Right ventricle myocardium superior (tissue), 1 donor: ENCODE results near the gene HMCN1. TPM values are rescaled to one million over a fixed set of nuclear protein-coding genes. Genes with fewer than 3 reads are reported as not detected.

Experiments used
- ATAC-seq: fragments of 200-7000 bp; cut with Tn5 transposase; one replicate; pipeline ENCODE4 v1.9.1; 2020; ENCODE audit warnings: mild to moderate bottlenecking; ENCODE audit not compliant: poor library complexity
- DNase-seq: peaks from one replicate; pipeline ENCODE4 v3.0.0-alpha.2; 2020
- intact Hi-C: fragments of 100-400 bp; cut with DNase I; formaldehyde crosslinking; loops from one replicate; pipeline ENCODE4 v1.11.2; 2022
- total RNA-seq: library from RNA; stranded (reverse); fragmentation: NEBNext Ultra II Directional; extraction: Animal tissue kit (Norgen Biotek cat#: 25700); gene quantifications from one replicate; pipeline ENCODE4 v1.2.1, GENCODE V29; 2021
- donor health status: DM: no; HTN: yes; CAD: no; lungs with severe emphysema.

HMCN1 gene
- total RNA-seq, 1 donor from 2014 or later = 5.7 TPM

GRCh38 chr1:185834371-185834905 is 100.2 kb downstream of the HMCN1 start:
- DNase-seq = no peak
- intact Hi-C loops = no loop called here
- ATAC-seq = no peak

DNA sequence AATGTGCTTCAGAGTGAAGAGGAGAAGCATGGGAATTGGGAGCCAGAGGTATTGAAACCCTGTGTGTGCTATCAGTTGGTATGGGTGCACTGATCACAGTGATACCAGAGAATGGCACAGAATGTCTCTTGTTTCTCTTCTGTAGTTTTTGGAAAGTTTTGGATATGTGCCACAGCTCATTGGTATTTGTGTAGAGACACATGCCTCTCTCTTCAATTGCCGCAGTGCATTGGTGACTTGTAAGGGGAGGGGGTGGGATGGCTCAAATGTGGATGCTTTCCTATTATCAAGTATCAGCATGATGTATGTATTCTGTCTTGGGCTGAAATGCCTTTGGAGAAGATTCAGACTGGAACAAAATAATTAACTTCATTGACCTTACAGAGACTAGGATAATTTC is 101.0 kb downstream of the HMCN1 start:
- ATAC-seq (no peak), DNase-seq (no peak)
- intact Hi-C loops = no loop called here

- no peak for ATAC-seq
- DNase-seq = no peak
- intact Hi-C loops = no loop called here
Measured at GRCh38 chr1:185837711-185838110, 103.5 kb downstream of the HMCN1 start.

- ATAC-seq (no peak), DNase-seq (no peak)
- intact Hi-C loops = no loop called here
Measured at GRCh38 chr1:185838111-185838510, 103.9 kb downstream of the HMCN1 start.

DNA sequence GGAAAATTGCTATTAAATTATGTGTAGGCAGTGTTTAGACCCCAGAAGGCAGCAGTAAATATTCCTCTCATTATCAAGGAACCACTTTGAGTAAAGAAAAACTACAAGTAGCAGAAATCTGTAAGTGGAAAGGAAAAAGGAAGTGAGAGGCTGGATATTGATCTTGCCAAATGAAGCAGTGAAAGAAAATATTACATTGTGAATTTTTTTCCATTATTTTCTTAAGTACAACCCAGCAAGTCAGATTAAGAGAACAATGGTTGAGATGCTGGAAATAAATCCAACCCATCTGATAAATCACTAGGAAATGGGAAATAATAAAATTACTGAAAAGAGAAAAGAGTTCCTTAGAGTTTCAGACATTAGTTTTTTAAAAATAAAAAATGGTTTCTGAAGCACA is 106.7 kb downstream of the HMCN1 start:
- intact Hi-C loops = no loop called here
- no peak for ATAC-seq
- DNase-seq = no peak

DNA sequence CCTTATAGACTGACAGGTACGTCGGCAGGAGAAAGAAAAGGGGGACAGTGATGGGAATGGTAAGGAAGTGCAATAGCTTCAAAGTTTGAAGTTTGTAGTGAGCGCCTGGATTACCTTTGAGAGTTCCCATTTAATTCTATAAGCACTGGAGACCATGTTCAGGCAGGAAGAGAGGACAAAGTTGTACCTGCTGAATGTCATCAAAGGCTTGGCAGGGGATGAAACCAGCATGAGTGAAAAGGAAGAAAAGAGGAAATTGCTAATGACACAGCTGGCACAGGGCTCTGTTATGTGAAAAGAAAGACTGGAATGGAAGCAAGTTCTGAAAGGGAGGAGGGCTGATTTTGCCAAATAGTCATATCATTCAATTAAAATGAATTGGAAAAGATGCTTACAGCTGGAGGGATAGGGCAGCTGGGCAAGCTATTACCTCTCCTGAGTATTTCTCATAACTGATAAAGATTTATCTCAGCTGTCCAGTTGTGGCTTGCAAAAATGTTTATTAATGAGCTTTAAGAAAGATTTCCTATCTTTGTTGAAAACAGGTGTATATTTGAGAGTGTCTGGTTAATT is 109.2 kb downstream of the HMCN1 start:
- intact Hi-C loops = no loop called here
- no peak for ATAC-seq
- no peak for DNase-seq

DNA sequence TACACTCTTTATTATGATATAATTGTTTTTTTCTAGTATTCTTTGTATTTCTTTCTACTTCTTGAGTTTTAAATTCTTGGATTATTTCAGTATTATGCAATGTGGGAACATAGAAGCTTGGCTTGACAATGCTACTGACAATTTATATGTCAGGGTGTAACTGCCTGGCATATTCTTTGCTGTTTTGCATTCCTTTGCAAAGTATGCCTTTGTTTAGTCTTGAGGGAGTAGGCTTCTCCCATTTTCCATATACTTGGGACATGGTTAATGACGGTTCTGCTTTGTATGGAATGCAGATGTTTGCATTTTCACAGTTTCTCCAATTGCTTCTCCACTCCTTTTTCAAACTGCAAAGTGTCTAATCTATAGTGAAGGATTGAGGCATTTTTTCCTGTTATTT is 109.8 kb downstream of the HMCN1 start:
- intact Hi-C loops = no loop called here
- DNase-seq (no peak), ATAC-seq (no peak)

- no peak for DNase-seq
- intact Hi-C loops = no loop called here
- ATAC-seq = no peak
Measured at GRCh38 chr1:185846672-185847444, 112.7 kb downstream of the HMCN1 start.

GRCh38 chr1:185849014-185849413 is 114.8 kb downstream of the HMCN1 start:
- ATAC-seq (no peak), DNase-seq (no peak)
- intact Hi-C loops = no loop called here

GRCh38 chr1:185850366-185850765 is 116.2 kb downstream of the HMCN1 start:
- DNase-seq (no peak), ATAC-seq (no peak)
- intact Hi-C loops = no loop called here

- no peak for DNase-seq
- intact Hi-C loops = no loop called here
- ATAC-seq = no peak
Measured at GRCh38 chr1:185853739-185854138, 119.5 kb downstream of the HMCN1 start.

- no peak for ATAC-seq
- no peak for DNase-seq
- intact Hi-C loops = no loop called here
Measured at GRCh38 chr1:185856482-185856881, 122.3 kb downstream of the HMCN1 start.

GRCh38 chr1:185857442-185857841 is 123.3 kb downstream of the HMCN1 start:
- ATAC-seq (no peak), DNase-seq (no peak)
- intact Hi-C loops = no loop called here

- intact Hi-C loops = no loop called here
- ATAC-seq (no peak), DNase-seq (no peak)
Measured at GRCh38 chr1:185860311-185860710, 126.1 kb downstream of the HMCN1 start.

DNA sequence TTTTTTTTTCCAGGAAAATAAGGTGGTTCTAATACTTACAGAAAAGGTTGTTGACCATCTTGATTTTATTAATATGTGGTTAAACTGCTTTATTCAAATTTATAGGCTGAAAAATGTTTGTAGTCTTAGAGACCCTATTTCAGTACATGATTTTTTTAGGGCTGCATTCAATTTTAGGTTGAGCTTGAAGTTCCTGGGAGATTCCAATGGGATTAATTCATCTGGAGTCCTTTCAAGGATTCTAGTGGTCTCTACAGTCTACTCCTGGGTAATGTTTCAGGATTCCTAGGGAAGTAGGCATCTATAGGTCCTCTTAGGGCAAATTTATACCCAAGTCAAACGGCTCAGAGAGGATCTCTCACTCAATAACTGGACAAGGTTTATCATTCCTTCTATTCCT is 126.7 kb downstream of the HMCN1 start:
- DNase-seq (no peak), ATAC-seq (no peak)
- intact Hi-C loops = no loop called here

DNA sequence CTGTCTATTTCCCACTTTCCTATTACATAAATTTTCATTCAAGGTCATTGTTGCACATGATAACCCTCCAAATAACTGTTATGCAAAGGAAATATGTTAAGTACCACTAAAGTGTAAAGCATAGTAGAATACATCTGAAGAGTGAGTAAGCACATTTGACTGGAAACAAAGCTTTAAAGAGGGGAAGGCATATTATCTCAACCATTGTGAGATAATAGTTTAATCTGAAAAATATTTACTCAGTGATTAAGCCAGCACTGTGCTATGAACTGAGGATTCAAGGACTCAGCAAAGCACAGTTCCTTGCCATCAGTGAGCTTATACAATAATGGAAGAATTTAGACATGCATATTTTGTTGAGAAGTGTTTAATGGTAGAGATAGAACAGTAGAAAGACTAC is 127.4 kb downstream of the HMCN1 start:
- no peak for DNase-seq
- intact Hi-C loops = no loop called here
- no peak for ATAC-seq

- no peak for DNase-seq
- no peak for ATAC-seq
- intact Hi-C loops = no loop called here
Measured at GRCh38 chr1:185862235-185862634, 128.0 kb downstream of the HMCN1 start.

DNA sequence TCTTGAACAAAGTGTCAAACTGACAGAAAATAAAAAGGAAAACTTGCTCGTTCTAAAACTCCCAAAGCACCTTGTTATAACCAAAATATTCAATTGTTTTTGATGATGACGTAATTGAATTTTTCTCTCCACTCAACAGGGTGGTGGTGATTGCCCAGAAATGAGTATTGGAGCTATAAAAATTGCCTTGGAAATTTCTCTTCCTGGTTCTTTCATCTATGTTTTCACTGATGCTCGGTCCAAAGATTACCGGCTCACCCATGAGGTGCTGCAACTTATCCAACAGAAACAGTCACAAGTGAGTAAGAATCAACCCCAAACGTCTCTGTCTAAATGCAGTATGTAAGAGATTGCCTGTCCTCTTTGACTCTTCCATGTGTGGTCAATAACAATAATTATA is 130.1 kb downstream of the HMCN1 start:
- DNase-seq (no peak), ATAC-seq (no peak)
- intact Hi-C loops = no loop called here

DNA sequence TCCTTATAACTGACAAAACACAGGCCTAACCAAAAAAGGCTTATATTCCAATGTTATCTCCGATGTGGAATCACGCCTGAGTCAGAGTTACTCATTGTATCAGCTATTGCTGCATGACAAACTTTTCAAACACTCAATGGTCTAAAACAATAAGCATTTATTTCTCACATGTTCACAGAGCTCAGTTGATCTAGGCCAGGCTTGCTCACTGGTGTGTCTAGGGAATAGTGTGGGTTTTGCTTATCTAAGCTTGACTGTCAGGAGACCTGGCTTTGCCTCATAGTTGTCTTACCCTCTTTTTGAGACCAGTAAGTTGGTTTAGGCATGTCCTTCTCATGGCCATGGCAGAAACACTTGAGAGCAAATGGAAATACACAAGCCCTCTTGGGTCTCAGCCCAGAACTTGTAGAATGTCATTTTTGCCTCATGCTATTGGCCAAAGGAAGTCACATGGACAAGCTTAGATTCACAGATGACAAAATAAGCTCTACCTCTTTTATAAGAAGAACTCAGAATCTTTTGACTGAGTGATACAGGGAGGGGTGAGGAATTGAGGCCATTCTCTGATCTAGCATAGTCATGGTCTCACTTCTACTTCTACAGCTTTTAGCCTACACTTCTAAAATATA is 130.8 kb downstream of the HMCN1 start:
- DNase-seq (no peak), ATAC-seq (peak; percentile 64)
- intact Hi-C loops = no loop called here

DNA sequence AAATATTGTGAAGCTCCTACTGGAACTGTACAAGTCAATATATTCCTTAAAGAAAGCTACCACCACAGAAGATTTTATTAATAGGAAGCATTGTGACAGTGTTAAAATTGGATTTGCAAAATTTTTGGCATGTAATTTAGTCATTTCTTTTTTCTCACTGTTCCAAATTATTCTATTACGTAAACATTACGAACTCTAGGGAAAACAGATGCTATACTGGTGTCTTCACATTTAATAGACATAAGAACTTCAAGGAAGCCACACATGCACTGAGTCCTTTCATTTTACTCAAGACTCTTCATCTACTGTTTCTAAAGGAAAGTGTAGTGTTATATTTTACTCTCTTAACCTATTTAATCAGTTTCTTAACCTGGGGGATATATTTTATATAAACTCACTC is 135.4 kb downstream of the HMCN1 start:
- DNase-seq (no peak), ATAC-seq (peak; percentile 48)
- intact Hi-C loops = no loop called here
